ENCODE results near the gene CRHBP. TPM values are rescaled to one million over a fixed set of nuclear protein-coding genes. Genes with fewer than 3 reads are reported as not detected.
"Not testable (repeated sequence)": the region's sequence is repeated elsewhere in the genome, so short reads cannot be mapped to it uniquely, and the experiment has no call there.

Gene CRHBP, protein sequence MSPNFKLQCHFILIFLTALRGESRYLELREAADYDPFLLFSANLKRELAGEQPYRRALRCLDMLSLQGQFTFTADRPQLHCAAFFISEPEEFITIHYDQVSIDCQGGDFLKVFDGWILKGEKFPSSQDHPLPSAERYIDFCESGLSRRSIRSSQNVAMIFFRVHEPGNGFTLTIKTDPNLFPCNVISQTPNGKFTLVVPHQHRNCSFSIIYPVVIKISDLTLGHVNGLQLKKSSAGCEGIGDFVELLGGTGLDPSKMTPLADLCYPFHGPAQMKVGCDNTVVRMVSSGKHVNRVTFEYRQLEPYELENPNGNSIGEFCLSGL
- under 1 TPM; 0.26 to 0.66 TPM for total RNA-seq

DNA sequence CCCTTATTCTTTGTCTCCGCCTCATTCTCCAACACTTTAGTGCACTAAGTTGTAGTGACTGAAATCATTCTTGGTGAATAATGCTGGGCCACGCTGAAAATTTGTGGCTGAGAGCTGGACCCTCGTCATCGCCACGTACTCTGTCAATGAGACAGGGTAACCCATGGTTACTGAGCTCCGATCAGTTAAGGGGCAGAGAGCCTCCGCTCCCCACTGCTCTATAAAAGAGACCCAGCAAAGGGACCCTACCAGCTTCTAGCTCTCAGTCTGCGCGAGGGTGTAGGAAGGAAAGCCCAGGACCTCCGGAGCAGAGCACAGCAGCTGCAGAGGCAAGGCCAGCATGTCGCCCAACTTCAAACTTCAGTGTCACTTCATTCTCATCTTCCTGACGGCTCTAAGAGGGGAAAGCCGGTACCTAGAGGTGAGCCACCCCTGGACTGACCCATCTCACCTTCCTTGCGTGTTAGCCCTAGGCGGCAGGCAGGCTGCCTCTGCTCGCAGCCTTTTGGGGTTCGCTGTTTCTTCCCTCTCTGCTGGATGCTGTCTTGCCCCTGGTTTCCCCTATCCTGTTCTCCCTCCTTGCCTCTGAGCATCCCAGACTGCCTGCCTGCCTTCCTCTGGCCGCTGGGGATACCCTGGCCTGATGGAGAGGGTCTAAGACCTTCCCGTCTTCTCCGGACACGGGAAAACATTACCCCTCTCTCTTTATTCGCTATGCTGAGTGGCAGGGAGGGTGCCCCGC lies at the start of gene CRHBP:
Gene CRHBP (plus strand): TSS at position 251 of the 742 bp plus-strand sequence. CDS start 90 bp downstream, at position 341.
- no peaks in the 10 kb centered on the region for H3K36me3 ChIP-seq (replicated peaks in 1 of 2; ENCODE audit: insufficient read depth in 1 of 2, low read depth in 2 of 2)
- intact Hi-C loops (cut with DNase I): no loop called here
- H3K27ac ChIP-seq: no peak within 1 kb of the TSS
- 16 to 34% methylated on average over 20 to 23 of the region's 23 CpGs for WGBS, 2 donors
- H3K4me1 ChIP-seq: peaks cover 13% of the 10 kb centered on the region
- DNase-seq (no peak), ATAC-seq (no peak)
- H3K9me3 ChIP-seq: no peaks in the 10 kb centered on the region
- no peak for TF ChIP-seq POLR2A (IDR thresholded peaks at IDR 0.05)
- TF ChIP-seq, protein P1, sequence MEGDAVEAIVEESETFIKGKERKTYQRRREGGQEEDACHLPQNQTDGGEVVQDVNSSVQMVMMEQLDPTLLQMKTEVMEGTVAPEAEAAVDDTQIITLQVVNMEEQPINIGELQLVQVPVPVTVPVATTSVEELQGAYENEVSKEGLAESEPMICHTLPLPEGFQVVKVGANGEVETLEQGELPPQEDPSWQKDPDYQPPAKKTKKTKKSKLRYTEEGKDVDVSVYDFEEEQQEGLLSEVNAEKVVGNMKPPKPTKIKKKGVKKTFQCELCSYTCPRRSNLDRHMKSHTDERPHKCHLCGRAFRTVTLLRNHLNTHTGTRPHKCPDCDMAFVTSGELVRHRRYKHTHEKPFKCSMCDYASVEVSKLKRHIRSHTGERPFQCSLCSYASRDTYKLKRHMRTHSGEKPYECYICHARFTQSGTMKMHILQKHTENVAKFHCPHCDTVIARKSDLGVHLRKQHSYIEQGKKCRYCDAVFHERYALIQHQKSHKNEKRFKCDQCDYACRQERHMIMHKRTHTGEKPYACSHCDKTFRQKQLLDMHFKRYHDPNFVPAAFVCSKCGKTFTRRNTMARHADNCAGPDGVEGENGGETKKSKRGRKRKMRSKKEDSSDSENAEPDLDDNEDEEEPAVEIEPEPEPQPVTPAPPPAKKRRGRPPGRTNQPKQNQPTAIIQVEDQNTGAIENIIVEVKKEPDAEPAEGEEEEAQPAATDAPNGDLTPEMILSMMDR (IDR thresholded peaks at IDR 0.05): no peak
- H3K27me3 ChIP-seq: no peaks in the 10 kb centered on the region
- H3K4me3 ChIP-seq: no peak within 1 kb of the TSS

DNA sequence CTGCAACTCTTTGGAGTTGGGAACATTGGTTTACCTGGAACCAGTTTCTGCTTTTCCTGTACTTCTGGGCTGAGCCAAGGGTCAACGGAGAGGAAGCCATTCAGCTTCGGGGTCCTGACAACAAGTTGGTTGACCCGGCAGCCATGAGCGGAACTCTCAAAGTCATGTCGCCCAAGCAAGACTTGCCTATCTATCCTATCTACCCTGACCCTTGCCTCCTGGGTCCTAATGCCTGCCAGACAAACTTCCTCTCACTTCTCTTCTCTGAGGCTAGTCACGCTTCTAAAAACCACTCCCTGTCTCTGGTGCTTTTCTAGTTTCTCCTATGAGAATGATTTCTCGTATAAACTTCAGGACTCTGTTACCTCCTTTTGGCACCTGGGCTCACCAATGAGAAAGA lies 44.7 kb upstream of the CRHBP start:
- intact Hi-C loops (cut with DNase I): no loop called here
- Histone ChIP-seq H3K9me3 (no peaks in the 10 kb centered on the region), H3K27ac (no peak overlapping the region), H3K27me3 (no peaks in the 10 kb centered on the region), H3K36me3 (replicated peaks in 1 of 2; ENCODE audit: insufficient read depth in 1 of 2, low read depth in 2 of 2) (no peaks in the 10 kb centered on the region), H3K4me1 (no peaks in the 10 kb centered on the region), H3K4me3 (no peak overlapping the region)
- DNase-seq (no peak), ATAC-seq (no peak)
- WGBS, 2 donors: 87 to 88% methylated on average over 7 of the region's 7 CpGs
- TF ChIP-seq POLR2A (IDR thresholded peaks at IDR 0.05): no peak
- TF ChIP-seq, protein P1 (IDR thresholded peaks at IDR 0.05): no peak

DNA sequence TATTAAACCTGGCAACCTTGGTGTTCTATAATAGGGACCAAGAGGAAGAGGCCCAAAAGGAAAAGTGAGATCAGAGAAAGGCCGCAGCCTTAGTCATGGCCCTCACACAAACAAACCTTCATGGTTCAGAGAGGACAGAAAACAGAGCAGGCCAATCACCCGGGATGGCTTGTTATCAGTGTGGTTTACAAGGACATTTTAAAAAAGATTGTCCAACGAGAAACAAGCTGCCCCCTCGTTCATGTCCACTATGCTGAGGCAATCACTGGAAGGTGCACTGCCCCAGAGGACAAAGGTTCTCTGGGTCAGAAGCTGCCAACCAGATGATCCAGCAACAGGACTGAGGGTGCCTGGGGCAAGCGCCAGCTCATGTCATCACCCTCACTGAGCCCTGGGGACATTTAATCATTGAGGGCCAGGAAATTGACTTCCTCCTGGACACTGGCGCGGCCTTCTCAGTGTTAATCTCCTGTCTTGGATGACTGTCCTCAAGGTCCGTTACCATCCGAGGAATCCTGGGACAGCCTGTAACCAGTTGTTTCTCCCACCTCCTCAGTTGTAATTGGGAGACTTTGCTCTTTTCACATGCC lies 42.4 kb upstream of the CRHBP start:
- ATAC-seq; H3K27ac ChIP-seq; DNase-seq; H3K27me3 ChIP-seq; H3K9me3 ChIP-seq; intact Hi-C loops (cut with DNase I); H3K36me3 ChIP-seq (replicated peaks in 1 of 2; ENCODE audit: insufficient read depth in 1 of 2, low read depth in 2 of 2); H3K4me3 ChIP-seq; H3K4me1 ChIP-seq: not testable (repeated sequence)
- WGBS, 2 donors: 81 to 84% methylated on average over 9 of the region's 9 CpGs

DNA sequence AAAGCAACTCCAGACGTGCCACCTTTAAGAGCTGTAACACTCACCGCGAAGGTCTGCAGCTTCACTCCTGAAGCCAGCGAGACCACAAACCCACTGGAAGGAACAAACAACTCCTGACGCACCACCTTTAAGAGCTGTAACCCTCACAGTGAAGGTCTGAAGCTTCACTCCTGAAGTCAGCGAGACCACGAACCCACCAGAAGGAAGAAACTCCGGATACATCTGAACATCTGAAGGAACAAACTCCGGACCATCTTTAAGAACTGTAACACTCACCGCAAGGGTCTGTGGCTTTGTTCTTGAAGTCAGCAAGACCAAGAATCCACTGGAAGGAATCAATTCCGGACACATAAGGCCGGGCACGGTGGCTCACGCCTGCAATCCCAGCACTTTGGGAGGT lies 38.2 kb upstream of the CRHBP start:
- H3K9me3 ChIP-seq; H3K4me3 ChIP-seq; H3K4me1 ChIP-seq; intact Hi-C loops (cut with DNase I); H3K36me3 ChIP-seq (replicated peaks in 1 of 2; ENCODE audit: insufficient read depth in 1 of 2, low read depth in 2 of 2); H3K27ac ChIP-seq; ATAC-seq; H3K27me3 ChIP-seq; DNase-seq: not testable (repeated sequence)
- 82 to 84% methylated on average over 14 of the region's 14 CpGs for WGBS, 2 donors

DNA sequence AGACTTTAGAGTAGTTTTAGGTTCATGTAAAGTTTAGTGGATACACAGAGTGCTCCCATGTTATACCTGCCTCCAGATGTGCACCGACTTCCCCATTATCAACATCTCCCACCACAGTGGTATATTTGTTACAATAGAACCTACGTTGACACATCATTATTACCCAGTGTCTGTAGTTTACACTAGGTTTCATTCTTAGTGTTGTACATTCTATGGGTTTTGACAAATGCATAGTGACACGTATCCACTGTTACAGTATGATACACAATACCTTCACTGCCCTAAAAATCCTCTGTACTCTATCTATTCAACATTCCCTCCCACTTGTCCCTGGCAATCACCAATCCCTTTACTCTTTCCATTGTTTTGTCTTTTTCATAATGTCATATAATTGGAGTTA lies 34.3 kb upstream of the CRHBP start:
- DNase-seq (no peak), ATAC-seq (no peak)
- no peaks in the 10 kb centered on the region for H3K36me3 ChIP-seq (replicated peaks in 1 of 2; ENCODE audit: insufficient read depth in 1 of 2, low read depth in 2 of 2)
- TF ChIP-seq, protein P1 (IDR thresholded peaks at IDR 0.05): no peak
- TF ChIP-seq POLR2A (IDR thresholded peaks at IDR 0.05): no peak
- H3K27me3 ChIP-seq: no peaks in the 10 kb centered on the region
- WGBS, 2 donors: 65 to 75% methylated on average over 3 of the region's 3 CpGs
- H3K4me3 ChIP-seq: no peak overlapping the region
- no peaks in the 10 kb centered on the region for H3K9me3 ChIP-seq
- no peak overlapping the region for H3K27ac ChIP-seq
- no peaks in the 10 kb centered on the region for H3K4me1 ChIP-seq
- intact Hi-C loops (cut with DNase I): no loop called here

Measured in body of pancreas (tissue), 4 donors.